H1 (cell line): ENCODE data around the gene B3GAT1. TPM values are rescaled to one million over a fixed set of nuclear protein-coding genes. Genes with fewer than 3 reads are reported as not detected.

ENCODE experiments used
- CHD7 ChIP-seq: fragments of 300-600 bp; sonication (generic); IDR thresholded peaks from 2 replicates; pipeline ENCODE4 v1.7.1; 2012; ENCODE audit warnings: low read length, moderate library complexity, mild to moderate bottlenecking, inconsistent platforms; ENCODE audit not compliant: insufficient replicate concordance
- GABPA ChIP-seq: IDR thresholded peaks from 2 replicates; pipeline ENCODE4 v1.6.1; 2011; ENCODE audit warnings: mild to moderate bottlenecking, low read length, moderate library complexity, borderline replicate concordance; ENCODE audit not compliant: insufficient read depth
- KDM1A ChIP-seq: fragments of 200-600, 300-600 bp; sonication (generic); IDR thresholded peaks from 2 replicates; pipeline ENCODE4 v1.7.1; 2016; ENCODE audit warnings: mild to moderate bottlenecking, low read length, borderline replicate concordance
- polyA plus RNA-seq, 7 experiments: library from polyadenylated mRNA; depleted of rRNA in 3 of 7; stranded (reverse) in 5 of 7; unstranded in 2 of 7; fragments of >200 nt in 5 of 7; fragments of 200-250 nt in 2 of 7; gene quantifications; 1 replicate in 5 of 7; 2 replicates in 1 of 7; 4 replicates in 1 of 7; pipeline versions ENCODE4 v1.2.1 to v1.2.3, GENCODE V29; 2011 to 2013; ENCODE audit warnings: missing spikeins in 2 of 7, mixed read lengths in 2 of 7
- total RNA-seq: library from RNA; stranded (reverse); fragmentation: NEBNext Ultra II Directional; extraction: Animal tissue kit (Norgen Biotek cat#: 25700); gene quantifications from 2 replicates; pipeline ENCODE4 v1.2.1, GENCODE V29; 2021

The B3GAT1 gene
- total and polyA plus RNA-seq, 2 of the 8 experiments (the other 6 are each of a cell fraction or from before 2014, with no cell fraction given), result 19.7 to 32.4 TPM

DNA sequence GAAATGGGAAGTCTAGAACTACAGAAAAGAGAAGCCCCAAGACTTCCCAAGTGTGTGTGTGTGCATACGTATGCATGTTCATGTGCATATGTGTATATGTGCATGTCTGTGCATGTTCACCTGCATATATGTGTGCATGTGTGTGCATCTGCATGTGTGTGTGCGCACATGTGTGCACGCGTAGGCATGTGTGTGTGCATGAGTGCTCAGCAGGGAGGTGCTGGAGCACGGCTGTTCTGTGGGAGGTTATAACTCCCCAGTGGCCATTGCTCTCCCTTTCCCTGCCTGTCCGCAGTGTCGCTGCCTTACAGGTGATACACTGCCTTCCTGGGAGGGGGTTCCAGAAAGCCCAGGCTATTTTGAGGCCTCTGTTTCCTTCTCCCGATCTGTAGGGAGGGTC is 29.8 kb downstream of the B3GAT1 start (continued):
- TF ChIP-seq CHD7 (no peak), KDM1A (no peak), GABPA (no peak)
